KMS-11 (cell line): Measurements from ENCODE around the gene MOB3B.

ENCODE experiments used
- H2AFZ ChIP-seq: fragments of 200-600 bp; sonication (generic); 2 replicates; pipeline ENCODE4 v1.6.1; 2016; ENCODE audit warnings: antibody characterized with exemption, mixed run types, low read depth
- H3K27ac ChIP-seq: fragments of 200-600 bp; sonication (generic); 2 replicates; pipeline ENCODE4 v1.6.1; 2016; ENCODE audit warnings: mild to moderate bottlenecking, mixed run types
- H3K27me3 ChIP-seq: fragments of 200-600 bp; sonication (generic); 2 replicates; pipeline ENCODE4 v1.6.1; 2017; ENCODE audit warnings: mild to moderate bottlenecking, low read depth, mixed run types, moderate library complexity; ENCODE audit not compliant: insufficient read depth
- H3K36me3 ChIP-seq: fragments of 200-600 bp; sonication (generic); 2 replicates; pipeline ENCODE4 v1.6.1; 2017; ENCODE audit warnings: mild to moderate bottlenecking, mixed run types; ENCODE audit not compliant: insufficient read depth
- H3K4me1 ChIP-seq: fragments of 200-600 bp; sonication (generic); 2 replicates; pipeline ENCODE4 v1.6.1; 2016; ENCODE audit warnings: mild to moderate bottlenecking, low read depth, mixed run types; ENCODE audit not compliant: poor library complexity, severe bottlenecking
- H3K4me2 ChIP-seq: fragments of 200-600 bp; sonication (generic); 2 replicates; pipeline ENCODE4 v1.7.0; 2016; ENCODE audit warnings: mild to moderate bottlenecking, mixed run types
- H3K4me3 ChIP-seq: fragments of 200-600 bp; sonication (generic); IDR thresholded peaks from 2 replicates; pipeline ENCODE4 v1.6.1; 2017; ENCODE audit warnings: low read depth, low read length, mixed read lengths; ENCODE audit not compliant: insufficient read depth
- H3K79me2 ChIP-seq: fragments of 200-600 bp; sonication (generic); 2 replicates; pipeline ENCODE4 v1.6.1; 2016; ENCODE audit warnings: low read depth, mixed run types; ENCODE audit not compliant: insufficient read depth
- H3K9ac ChIP-seq: fragments of 200-600 bp; sonication (generic); 2 replicates; pipeline ENCODE4 v1.6.1; 2016; ENCODE audit warnings: mild to moderate bottlenecking, mixed run types
- H4K20me1 ChIP-seq: fragments of 200-600 bp; sonication (generic); 2 replicates; pipeline ENCODE4 v1.6.1; 2016; ENCODE audit warnings: mild to moderate bottlenecking, mixed run types; ENCODE audit not compliant: insufficient read depth
- TF ChIP-seq, protein P1 (sequence below): fragments of 200-600 bp; sonication (generic); conservative IDR thresholded peaks from 2 replicates; pipeline ENCODE4 v1.6.1; 2017; ENCODE audit warnings: low read depth, mild to moderate bottlenecking, antibody characterized with exemption, low read length, moderate library complexity, mixed read lengths

Gene MOB3B

GRCh38 chr9:27475057-27475595 lies 54.5 kb downstream of the MOB3B start:
- Histone ChIP-seq H3K27me3 (no peaks in the 10 kb centered on the region), H3K4me2 (no peak overlapping the region), H3K9ac (no peak overlapping the region), H4K20me1 (no peaks in the 10 kb centered on the region), H3K36me3 (no peaks in the 10 kb centered on the region), H3K4me3 (no peak overlapping the region), H3K4me1 (no peaks in the 10 kb centered on the region), H3K79me2 (no peaks in the 10 kb centered on the region), H3K27ac (no peak overlapping the region), H2AFZ (no peak overlapping the region)
- TF ChIP-seq, protein P1, sequence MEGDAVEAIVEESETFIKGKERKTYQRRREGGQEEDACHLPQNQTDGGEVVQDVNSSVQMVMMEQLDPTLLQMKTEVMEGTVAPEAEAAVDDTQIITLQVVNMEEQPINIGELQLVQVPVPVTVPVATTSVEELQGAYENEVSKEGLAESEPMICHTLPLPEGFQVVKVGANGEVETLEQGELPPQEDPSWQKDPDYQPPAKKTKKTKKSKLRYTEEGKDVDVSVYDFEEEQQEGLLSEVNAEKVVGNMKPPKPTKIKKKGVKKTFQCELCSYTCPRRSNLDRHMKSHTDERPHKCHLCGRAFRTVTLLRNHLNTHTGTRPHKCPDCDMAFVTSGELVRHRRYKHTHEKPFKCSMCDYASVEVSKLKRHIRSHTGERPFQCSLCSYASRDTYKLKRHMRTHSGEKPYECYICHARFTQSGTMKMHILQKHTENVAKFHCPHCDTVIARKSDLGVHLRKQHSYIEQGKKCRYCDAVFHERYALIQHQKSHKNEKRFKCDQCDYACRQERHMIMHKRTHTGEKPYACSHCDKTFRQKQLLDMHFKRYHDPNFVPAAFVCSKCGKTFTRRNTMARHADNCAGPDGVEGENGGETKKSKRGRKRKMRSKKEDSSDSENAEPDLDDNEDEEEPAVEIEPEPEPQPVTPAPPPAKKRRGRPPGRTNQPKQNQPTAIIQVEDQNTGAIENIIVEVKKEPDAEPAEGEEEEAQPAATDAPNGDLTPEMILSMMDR = no peak

GRCh38 chr9:27474305-27474704 lies 55.3 kb downstream of the MOB3B start:
- Histone ChIP-seq H3K27ac (no peak overlapping the region), H2AFZ (no peak overlapping the region), H3K4me2 (no peak overlapping the region), H3K9ac (no peak overlapping the region), H3K4me1 (no peaks in the 10 kb centered on the region), H3K27me3 (no peaks in the 10 kb centered on the region), H3K4me3 (no peak overlapping the region), H4K20me1 (no peaks in the 10 kb centered on the region), H3K79me2 (no peaks in the 10 kb centered on the region), H3K36me3 (no peaks in the 10 kb centered on the region)
- TF ChIP-seq, protein P1 = no peak

- TF ChIP-seq, protein P1 = no peak
- no peak overlapping the region for H3K4me2 ChIP-seq
Measured at GRCh38 chr9:27473111-27473529, 56.5 kb downstream of the MOB3B start.

DNA sequence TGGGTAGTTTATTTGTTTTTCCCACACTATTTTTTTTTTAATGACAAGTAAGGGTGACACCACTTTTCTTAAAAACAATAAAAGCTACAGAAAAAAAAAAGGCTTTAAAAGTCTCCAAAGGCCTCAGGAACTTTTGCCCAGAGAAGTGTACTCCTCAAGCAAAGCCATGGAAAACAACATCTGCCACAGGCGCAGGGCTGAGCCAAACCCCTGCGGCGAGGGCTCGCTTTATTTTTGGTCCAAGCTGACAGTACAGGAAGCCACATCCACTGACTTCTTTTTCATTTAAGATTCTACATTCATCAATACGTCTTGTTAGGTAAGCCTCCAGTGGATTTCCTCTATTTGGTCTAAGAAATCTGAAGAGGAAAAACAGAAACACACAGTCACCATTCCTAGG lies 57.4 kb downstream of the MOB3B start:
- no peaks in the 10 kb centered on the region for H3K36me3 ChIP-seq
- no peak overlapping the region for H3K4me2 ChIP-seq
- H3K27ac ChIP-seq = no peak overlapping the region
- TF ChIP-seq, protein P1 = no peak
- H3K9ac ChIP-seq = no peak overlapping the region
- no peaks in the 10 kb centered on the region for H3K79me2 ChIP-seq
- no peaks in the 10 kb centered on the region for H3K27me3 ChIP-seq
- no peaks in the 10 kb centered on the region for H3K4me1 ChIP-seq
- no peak overlapping the region for H3K4me3 ChIP-seq
- H4K20me1 ChIP-seq = no peaks in the 10 kb centered on the region
- H2AFZ ChIP-seq = no peak overlapping the region

More at GRCh38 chr9:27473111-27473529, 56.5 kb downstream of the MOB3B start:
- H3K27ac ChIP-seq = no peak overlapping the region
- H3K79me2 ChIP-seq = no peaks in the 10 kb centered on the region
- no peaks in the 10 kb centered on the region for H4K20me1 ChIP-seq
- no peak overlapping the region for H3K4me3 ChIP-seq
- no peaks in the 10 kb centered on the region for H3K27me3 ChIP-seq
- H3K4me1 ChIP-seq = no peaks in the 10 kb centered on the region
- no peak overlapping the region for H3K9ac ChIP-seq
- no peaks in the 10 kb centered on the region for H3K36me3 ChIP-seq
- no peak overlapping the region for H2AFZ ChIP-seq
